Endothelial cell of umbilical vein (primary cell): ENCODE data around the gene TPPP2. TPM values are rescaled to one million over a fixed set of nuclear protein-coding genes. Genes with fewer than 3 reads are reported as not detected.

Source experiments
- BruUV-seq: library from RNA; stranded (reverse); fragments of 400-500 nt; replicated peaks from 2 replicates; lab custom pipeline; 2021; lab: Mats Ljungman, UMichigan
- CTCF ChIA-PET: fragments of 300-600, 350-600 bp; sonication (Branson Sonifier 250); formaldehyde crosslinking; loops from one replicate; lab custom pipeline; 2021; ENCODE audit warnings: antibody characterized with exemption, inconsistent platforms; lab: Charles Lee
- POLR2A ChIA-PET: fragments of 300-600, 350-600 bp; sonication (Branson Sonifier 250); formaldehyde crosslinking; loops from one replicate; lab custom pipeline; 2021; ENCODE audit warnings: antibody characterized with exemption, inconsistent platforms; lab: Charles Lee
- DNase-seq: peaks from one replicate; pipeline ENCODE4 v3.0.0-alpha.2; 2011; ENCODE audit warnings: low read depth, low spot score
- FAIRE-seq: peaks from 2 replicates; lab custom pipeline; 2011; peaks lifted over from hg19 to GRCh38; lab: Jason Lieb, UNC
- H2AFZ ChIP-seq: 2 replicates; pipeline ENCODE4 v1.6.0; 2012; ENCODE audit warnings: low read depth, low read length, control low read depth, inconsistent platforms
- H3K27ac ChIP-seq: 2 replicates; pipeline ENCODE4 v1.5.1; 2011; ENCODE audit warnings: low read depth, mild to moderate bottlenecking, control low read depth, low read length, moderate library complexity; ENCODE audit not compliant: insufficient read depth
- H3K27me3 ChIP-seq, 2 experiments: 2 replicates each; pipeline versions ENCODE4 v1.6.0 to v1.6.1; 2011; ENCODE audit warnings: low read length in 2 of 2, mixed read lengths in 1 of 2; ENCODE audit not compliant: control insufficient read depth in 2 of 2, insufficient read depth in 2 of 2
- H3K36me3 ChIP-seq, 2 experiments: 2 replicates in 1 of 2; 3 replicates in 1 of 2; pipeline ENCODE4 v1.5.1; 2011; ENCODE audit warnings: low read length in 2 of 2, mild to moderate bottlenecking in 1 of 2, moderate library complexity in 1 of 2; ENCODE audit not compliant: control insufficient read depth in 2 of 2, insufficient read depth in 2 of 2; ENCODE audit errors: extremely low read depth in 1 of 2
- H3K4me1 ChIP-seq: 3 replicates; pipeline ENCODE4 v1.5.1; 2011; ENCODE audit warnings: mild to moderate bottlenecking, low read length; ENCODE audit not compliant: control insufficient read depth, insufficient read depth; ENCODE audit errors: extremely low read depth
- H3K4me2 ChIP-seq: 2 replicates; pipeline ENCODE4 v1.6.1; 2011; ENCODE audit warnings: low read length, control low read depth, mixed read lengths; ENCODE audit not compliant: insufficient read depth
- H3K4me3 ChIP-seq, 3 experiments: fragments of 200-600 bp in 1 of 3; sonication (generic), shearing (Covaris generic) in 1 of 3; replicated peaks in 1 of 3; 2 replicates each; pipeline ENCODE4 v1.5.1; 2011 to 2016; ENCODE audit warnings: control low read depth in 3 of 3, low read length in 3 of 3, mild to moderate bottlenecking in 2 of 3, inconsistent platforms in 1 of 3, low read depth in 1 of 3, moderate library complexity in 1 of 3; ENCODE audit not compliant: insufficient read depth in 1 of 3
- H3K79me2 ChIP-seq: 2 replicates; pipeline ENCODE4 v1.6.0; 2012; ENCODE audit warnings: low read length, inconsistent platforms; ENCODE audit not compliant: control insufficient read depth, insufficient read depth
- H3K9ac ChIP-seq: replicated peaks from 2 replicates; pipeline ENCODE3; 2011; ENCODE audit warnings: low read length, control low read depth; ENCODE audit not compliant: insufficient read depth; ENCODE audit errors: extremely low read depth
- H3K9me1 ChIP-seq: replicated peaks from 3 replicates; pipeline ENCODE4 v1.6.0; 2011; ENCODE audit warnings: mild to moderate bottlenecking, low read length; ENCODE audit not compliant: control insufficient read depth, insufficient read depth; ENCODE audit errors: extremely low read depth
- H3K9me3 ChIP-seq: replicated peaks from 2 replicates; pipeline ENCODE4 v1.5.1; 2012; ENCODE audit warnings: low read length, inconsistent platforms; ENCODE audit not compliant: control insufficient read depth, insufficient read depth
- H4K20me1 ChIP-seq: replicated peaks from 2 replicates; pipeline ENCODE3; 2011; ENCODE audit warnings: mild to moderate bottlenecking, low read length; ENCODE audit not compliant: control insufficient read depth, insufficient read depth; ENCODE audit errors: extremely low read depth
- MAX ChIP-seq: IDR thresholded peaks from 2 replicates; pipeline ENCODE4 v1.6.1; 2011; ENCODE audit not compliant: insufficient read depth, insufficient read length
- POLR2A ChIP-seq: IDR thresholded peaks from 2 replicates; pipeline ENCODE4 v1.6.1; 2012; ENCODE audit warnings: low read depth, mild to moderate bottlenecking, control low read depth, low read length
- dilution Hi-C: fragments of 300-500 bp; cut with MboI; formaldehyde crosslinking; loops from one replicate; pipeline ENCODE4 v1.15.0; 2019; ENCODE audit warnings: low sequenced_read_pairs; ENCODE audit not compliant: extremely low pct_ligation_motif_present
- intact Hi-C: fragments of 100-400 bp; cut with micrococcal nuclease; formaldehyde crosslinking; loops from one replicate; pipeline ENCODE4 v1.10.0; 2022
- polyA plus RNA-seq, 4 experiments: library from polyadenylated mRNA; depleted of rRNA in 3 of 4; stranded (reverse) in 3 of 4; unstranded in 1 of 4; fragments of >200 nt; gene quantifications; 2 replicates each; pipeline versions ENCODE4 v1.2.1 to v1.2.3, GENCODE V29; 2011 to 2012; ENCODE audit warnings: missing spikeins in 1 of 4
- total RNA-seq: library from RNA; stranded (reverse); gene quantifications from 2 replicates; pipeline ENCODE4 v1.2.3, GENCODE V29; 2021
- TF ChIP-seq, protein P1 (sequence below), 2 donors: IDR thresholded peaks; 1 replicate in 1 of 2; 2 replicates in 1 of 2; pipeline ENCODE4 v1.5.1; 2011; ENCODE audit warnings: low read length in 2 of 2, mild to moderate bottlenecking in 2 of 2, moderate library complexity in 2 of 2, control low read depth in 1 of 2, inconsistent platforms in 1 of 2, low read depth in 1 of 2; ENCODE audit not compliant: insufficient read depth in 1 of 2; ENCODE audit errors: extremely low read depth in 1 of 2

TPPP2 gene
- total and polyA plus RNA-seq, 2 donors (not counting 3 experiments of a cell fraction or from before 2014, with no cell fraction given): not detected

- dilution Hi-C loops (no loop called here), intact Hi-C loops (loop anchor here (1.0 to 2.0 kb wide), 2 partner anchors 25 to 183 kb away; no protein-coding TSS in a partner anchor)
- no peaks in the 10 kb centered on the region for H3K79me2 ChIP-seq
- ChIA-PET POLR2A (no interaction called here), CTCF (interaction anchor here (0.6 to 7.0 kb wide), 21 partner anchors 8 to 375 kb away, joined by 3 to 214 read pairs (median 4); partner anchors contain the start of genes RNASE8 and SLC39A2)
- TF ChIP-seq MAX (no peak), POLR2A (no peak)
- TF ChIP-seq, protein P1, sequence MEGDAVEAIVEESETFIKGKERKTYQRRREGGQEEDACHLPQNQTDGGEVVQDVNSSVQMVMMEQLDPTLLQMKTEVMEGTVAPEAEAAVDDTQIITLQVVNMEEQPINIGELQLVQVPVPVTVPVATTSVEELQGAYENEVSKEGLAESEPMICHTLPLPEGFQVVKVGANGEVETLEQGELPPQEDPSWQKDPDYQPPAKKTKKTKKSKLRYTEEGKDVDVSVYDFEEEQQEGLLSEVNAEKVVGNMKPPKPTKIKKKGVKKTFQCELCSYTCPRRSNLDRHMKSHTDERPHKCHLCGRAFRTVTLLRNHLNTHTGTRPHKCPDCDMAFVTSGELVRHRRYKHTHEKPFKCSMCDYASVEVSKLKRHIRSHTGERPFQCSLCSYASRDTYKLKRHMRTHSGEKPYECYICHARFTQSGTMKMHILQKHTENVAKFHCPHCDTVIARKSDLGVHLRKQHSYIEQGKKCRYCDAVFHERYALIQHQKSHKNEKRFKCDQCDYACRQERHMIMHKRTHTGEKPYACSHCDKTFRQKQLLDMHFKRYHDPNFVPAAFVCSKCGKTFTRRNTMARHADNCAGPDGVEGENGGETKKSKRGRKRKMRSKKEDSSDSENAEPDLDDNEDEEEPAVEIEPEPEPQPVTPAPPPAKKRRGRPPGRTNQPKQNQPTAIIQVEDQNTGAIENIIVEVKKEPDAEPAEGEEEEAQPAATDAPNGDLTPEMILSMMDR (IDR thresholded peaks at IDR 0.05; ENCODE audit: extremely low read depth in 1 of 2, insufficient read depth in 1 of 2, low read depth in 1 of 2, low read length in 2 of 2): peak; percentile 41 to 59
- peaks cover 10 to 15% of the 10 kb centered on the region in 2 experiments for H3K27me3 ChIP-seq
- BruUV-seq: no TSS peak
- H2AFZ ChIP-seq: no peak overlapping the region
- no peak overlapping the region for H3K9ac ChIP-seq
- H3K4me2 ChIP-seq: no peak overlapping the region
- DNase-seq (peak; percentile 46), FAIRE-seq (peak; percentile 71)
- H3K27ac ChIP-seq: no peak overlapping the region
- H3K9me1 ChIP-seq: no peaks in the 10 kb centered on the region
- H3K9me3 ChIP-seq: no peaks in the 10 kb centered on the region
- H3K36me3 ChIP-seq: no peaks in the 10 kb centered on the region
- H3K4me3 ChIP-seq: no peak overlapping the region
- H4K20me1 ChIP-seq: no peaks in the 10 kb centered on the region
- H3K4me1 ChIP-seq: peaks cover 4% of the 10 kb centered on the region
Measured at GRCh38 chr14:21039585-21040369, 9.8 kb downstream of the TPPP2 start.
